DND-41 (cell line): ENCODE data around the gene COBL.

Source experiments
- ATAC-seq: fragments of 200-7000 bp; cut with Tn5 transposase; 3 replicates; pipeline ENCODE4 v1.9.1; 2021; ENCODE audit warnings: low read depth; ENCODE audit not compliant: insufficient read depth
- DNase-seq: peaks from one replicate; pipeline ENCODE4 v3.0.0-alpha.2; 2020
- H2AFZ ChIP-seq: 2 replicates; pipeline ENCODE4 v1.6.0; 2012; ENCODE audit warnings: low read depth, low read length
- H3K27ac ChIP-seq: 2 replicates; pipeline ENCODE4 v1.5.1; 2012; ENCODE audit warnings: low read length, inconsistent platforms
- H3K27me3 ChIP-seq: fragments of 200-600 bp; sonication (generic); 2 replicates; pipeline ENCODE4 v1.6.0; 2012; ENCODE audit warnings: low read length, mild to moderate bottlenecking, inconsistent platforms; ENCODE audit not compliant: insufficient read depth, poor library complexity
- H3K36me3 ChIP-seq: 2 replicates; pipeline ENCODE4 v1.5.1; 2012; ENCODE audit warnings: low read length, inconsistent platforms; ENCODE audit not compliant: insufficient read depth
- H3K4me1 ChIP-seq: 2 replicates; pipeline ENCODE4 v1.5.1; 2012; ENCODE audit warnings: mild to moderate bottlenecking, low read length; ENCODE audit not compliant: insufficient read depth
- H3K4me2 ChIP-seq: 2 replicates; pipeline ENCODE4 v1.6.0; 2012; ENCODE audit warnings: mild to moderate bottlenecking, moderate library complexity, low read length, inconsistent platforms; ENCODE audit not compliant: insufficient read depth
- H3K4me3 ChIP-seq, 2 experiments: fragments of 200-600 bp in 1 of 2; shearing (Covaris generic) in 1 of 2; 2 replicates each; pipeline ENCODE4 v1.5.1; 2012 to 2016; ENCODE audit warnings: inconsistent platforms in 2 of 2, low read length in 2 of 2, mild to moderate bottlenecking in 2 of 2, low read depth in 1 of 2, moderate library complexity in 1 of 2
- H3K79me2 ChIP-seq: 2 replicates; pipeline ENCODE4 v1.6.0; 2012; ENCODE audit warnings: low read length, inconsistent platforms; ENCODE audit not compliant: insufficient read depth
- H3K9ac ChIP-seq: 2 replicates; pipeline ENCODE4 v1.6.0; 2012; ENCODE audit warnings: low read depth, mild to moderate bottlenecking, inconsistent platforms, low read length, moderate library complexity
- H3K9me3 ChIP-seq: 2 replicates; pipeline ENCODE4 v1.5.1; 2012; ENCODE audit warnings: low read length, moderate library complexity, mild to moderate bottlenecking, inconsistent platforms; ENCODE audit not compliant: insufficient read depth, severe bottlenecking
- H4K20me1 ChIP-seq: 2 replicates; pipeline ENCODE4 v1.6.0; 2012; ENCODE audit warnings: low read length; ENCODE audit not compliant: insufficient read depth
- EZH2 ChIP-seq: IDR thresholded peaks from 3 replicates; pipeline ENCODE4 v1.6.1; 2012; ENCODE audit warnings: borderline replicate concordance, low read depth, mild to moderate bottlenecking, moderate library complexity, low read length, inconsistent platforms; ENCODE audit not compliant: severe bottlenecking
- TF ChIP-seq, protein P1 (sequence below): IDR thresholded peaks from 2 replicates; pipeline ENCODE4 v1.5.1; 2012; ENCODE audit warnings: borderline replicate concordance, low read length, moderate library complexity, mild to moderate bottlenecking; ENCODE audit not compliant: poor library complexity, severe bottlenecking; ENCODE audit errors: extremely low read depth

COBL gene

GRCh38 chr7:51307651-51308210, 8.9 kb downstream of the COBL start:
- Histone ChIP-seq H3K9me3 (no peaks in the 10 kb centered on the region), H3K4me3 (no peak overlapping the region), H3K4me2 (no peak overlapping the region), H3K4me1 (no peaks in the 10 kb centered on the region), H3K27me3 (no peaks in the 10 kb centered on the region), H3K79me2 (no peaks in the 10 kb centered on the region), H3K9ac (no peak overlapping the region), H3K36me3 (no peaks in the 10 kb centered on the region), H2AFZ (no peak overlapping the region), H3K27ac (no peak overlapping the region), H4K20me1 (no peaks in the 10 kb centered on the region)
- TF ChIP-seq, protein P1, sequence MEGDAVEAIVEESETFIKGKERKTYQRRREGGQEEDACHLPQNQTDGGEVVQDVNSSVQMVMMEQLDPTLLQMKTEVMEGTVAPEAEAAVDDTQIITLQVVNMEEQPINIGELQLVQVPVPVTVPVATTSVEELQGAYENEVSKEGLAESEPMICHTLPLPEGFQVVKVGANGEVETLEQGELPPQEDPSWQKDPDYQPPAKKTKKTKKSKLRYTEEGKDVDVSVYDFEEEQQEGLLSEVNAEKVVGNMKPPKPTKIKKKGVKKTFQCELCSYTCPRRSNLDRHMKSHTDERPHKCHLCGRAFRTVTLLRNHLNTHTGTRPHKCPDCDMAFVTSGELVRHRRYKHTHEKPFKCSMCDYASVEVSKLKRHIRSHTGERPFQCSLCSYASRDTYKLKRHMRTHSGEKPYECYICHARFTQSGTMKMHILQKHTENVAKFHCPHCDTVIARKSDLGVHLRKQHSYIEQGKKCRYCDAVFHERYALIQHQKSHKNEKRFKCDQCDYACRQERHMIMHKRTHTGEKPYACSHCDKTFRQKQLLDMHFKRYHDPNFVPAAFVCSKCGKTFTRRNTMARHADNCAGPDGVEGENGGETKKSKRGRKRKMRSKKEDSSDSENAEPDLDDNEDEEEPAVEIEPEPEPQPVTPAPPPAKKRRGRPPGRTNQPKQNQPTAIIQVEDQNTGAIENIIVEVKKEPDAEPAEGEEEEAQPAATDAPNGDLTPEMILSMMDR = no peak
- TF ChIP-seq EZH2 = no peak
- DNase-seq = no peak
- ATAC-seq = no peak

- Histone ChIP-seq H3K27me3 (no peaks in the 10 kb centered on the region), H4K20me1 (no peaks in the 10 kb centered on the region), H3K9ac (no peak overlapping the region), H3K27ac (no peak overlapping the region), H3K4me3 (no peak overlapping the region), H3K36me3 (no peaks in the 10 kb centered on the region), H2AFZ (no peak overlapping the region), H3K79me2 (no peaks in the 10 kb centered on the region), H3K4me1 (no peaks in the 10 kb centered on the region), H3K9me3 (no peaks in the 10 kb centered on the region), H3K4me2 (no peak overlapping the region)
- DNase-seq (no peak), ATAC-seq (no peak)
- TF ChIP-seq EZH2 = no peak
- TF ChIP-seq, protein P1 = no peak
These were observed 9.8 kb downstream of the COBL start for GRCh38 chr7:51306761-51307160.

GRCh38 chr7:51304729-51305128, 11.9 kb downstream of the COBL start:
- Histone ChIP-seq H3K4me1 (no peaks in the 10 kb centered on the region), H3K36me3 (no peaks in the 10 kb centered on the region), H3K79me2 (no peaks in the 10 kb centered on the region), H3K27ac (no peak overlapping the region), H4K20me1 (no peaks in the 10 kb centered on the region), H3K27me3 (no peaks in the 10 kb centered on the region), H3K9ac (no peak overlapping the region), H3K4me3 (no peak overlapping the region), H3K4me2 (no peak overlapping the region), H3K9me3 (no peaks in the 10 kb centered on the region), H2AFZ (no peak overlapping the region)
- ATAC-seq (no peak), DNase-seq (no peak)
- TF ChIP-seq, protein P1 = no peak
- no peak for TF ChIP-seq EZH2

DNA sequence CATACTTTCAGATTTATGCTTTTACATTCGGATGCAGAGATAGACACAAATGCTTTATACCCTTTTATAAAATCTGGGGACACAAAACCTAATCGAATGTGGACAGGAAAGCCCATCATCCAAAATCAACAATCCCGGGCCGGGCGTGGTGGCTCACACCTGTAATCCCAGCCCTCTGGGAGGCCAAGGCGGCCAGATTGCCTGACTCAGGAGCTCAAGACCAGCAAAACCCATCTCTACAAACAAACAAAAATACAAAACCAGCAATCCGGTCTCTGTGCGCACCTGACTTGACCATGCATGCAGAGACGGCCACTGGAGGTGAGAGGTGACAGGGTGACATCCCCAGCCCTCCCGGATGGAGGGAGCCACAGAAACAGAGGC, 13.5 kb downstream of the COBL start:
- Histone ChIP-seq H4K20me1 (no peaks in the 10 kb centered on the region), H3K9me3 (no peaks in the 10 kb centered on the region), H3K9ac (no peak overlapping the region), H3K4me1 (no peaks in the 10 kb centered on the region), H3K79me2 (no peaks in the 10 kb centered on the region), H3K27ac (no peak overlapping the region), H3K27me3 (no peaks in the 10 kb centered on the region), H3K36me3 (no peaks in the 10 kb centered on the region), H3K4me2 (no peak overlapping the region), H2AFZ (no peak overlapping the region), H3K4me3 (no peak overlapping the region)
- TF ChIP-seq EZH2 = no peak
- TF ChIP-seq, protein P1 = no peak
- ATAC-seq (no peak), DNase-seq (no peak)
